HepG2 (cell line): ENCODE results near the gene MACROH2A1. TPM values are rescaled to one million over a fixed set of nuclear protein-coding genes. Genes with fewer than 3 reads are reported as not detected.

Source experiments
- ATAC-seq: fragments of 200-7000 bp; cut with Tn5 transposase; 3 replicates; pipeline ENCODE4 v1.9.1; 2020; ENCODE audit warnings: mild to moderate bottlenecking, moderate library complexity
- BruUV-seq: library from RNA; stranded (reverse); fragments of 400-500 nt; replicated peaks from 2 replicates; lab custom pipeline; 2021; lab: Mats Ljungman, UMichigan
- CTCF ChIA-PET: fragments of 300-600 bp; formaldehyde crosslinking; extraction: SDS; loops from one replicate; lab custom pipeline; 2021; ENCODE audit warnings: low total read pairs, inconsistent platforms, low intra/inter-chr PET ratio; lab: Yijun Ruan, JAX
- POLR2A ChIA-PET: fragments of 350-600 bp; sonication (Branson Sonifier 250); formaldehyde crosslinking; loops from one replicate; lab custom pipeline; 2020; ENCODE audit warnings: antibody characterized with exemption, inconsistent platforms; lab: Yijun Ruan, JAX
- DNase-seq: peaks from one replicate; pipeline ENCODE4 v3.0.0-alpha.2; 2015; ENCODE audit warnings: low spot score
- FAIRE-seq: peaks from 3 replicates; lab custom pipeline; 2011; peaks lifted over from hg19 to GRCh38; lab: Jason Lieb, UNC
- H2AFZ ChIP-seq: one replicate; pipeline ENCODE4 v1.6.1; 2011; ENCODE audit warnings: low read length, inconsistent platforms
- H3K27ac ChIP-seq: fragments of 300-600 bp; 3 replicates; pipeline ENCODE4 v1.8.0; 2011; ENCODE audit warnings: mixed run types, mild to moderate bottlenecking, mixed read lengths, low read length, inconsistent platforms; ENCODE audit not compliant: insufficient read depth; ENCODE audit errors: extremely low read length
- H3K27me3 ChIP-seq, 2 experiments: fragments of 200-600 bp in 1 of 2; 2 replicates in 1 of 2; 3 replicates in 1 of 2; pipeline versions ENCODE4 v1.6.0 to v1.8.0; 2011; ENCODE audit warnings: low read length in 2 of 2, mild to moderate bottlenecking in 2 of 2, moderate library complexity in 2 of 2, inconsistent platforms in 1 of 2; ENCODE audit not compliant: insufficient read depth in 2 of 2, control insufficient read depth in 1 of 2
- H3K36me3 ChIP-seq, 2 experiments: fragments of 200-600 bp in 1 of 2; replicated peaks in 1 of 2; 2 replicates in 1 of 2; 3 replicates in 1 of 2; pipeline versions ENCODE4 v1.5.1 to v1.8.0; 2011; ENCODE audit warnings: low read length in 2 of 2, inconsistent platforms in 1 of 2; ENCODE audit not compliant: insufficient read depth in 2 of 2, control insufficient read depth in 1 of 2
- H3K4me1 ChIP-seq: 2 replicates; pipeline ENCODE4 v1.5.1; 2012; ENCODE audit warnings: low read length, inconsistent platforms; ENCODE audit not compliant: insufficient read depth
- H3K4me2 ChIP-seq: 2 replicates; pipeline ENCODE4 v1.6.0; 2011; ENCODE audit warnings: low read depth, low read length, inconsistent platforms
- H3K4me3 ChIP-seq, 3 experiments: fragments of 200-600 bp in 1 of 3; sonication (generic), shearing (Covaris generic) in 1 of 3; replicated peaks in 1 of 3; 2 replicates each; pipeline ENCODE4 v1.5.1; 2011 to 2016; ENCODE audit warnings: low read length in 3 of 3, inconsistent platforms in 2 of 3, low read depth in 2 of 3, mild to moderate bottlenecking in 2 of 3, control low read depth in 1 of 3, mixed read lengths in 1 of 3; ENCODE audit not compliant: insufficient read depth in 1 of 3
- H3K79me2 ChIP-seq: one replicate; pipeline ENCODE4 v1.6.1; 2011; ENCODE audit warnings: low read length, inconsistent platforms; ENCODE audit not compliant: insufficient read depth
- H3K9ac ChIP-seq: 2 replicates; pipeline ENCODE4 v1.6.0; 2011; ENCODE audit warnings: mild to moderate bottlenecking, low read depth, low read length, inconsistent platforms; ENCODE audit not compliant: insufficient read depth
- H3K9me3 ChIP-seq: 2 replicates; pipeline ENCODE4 v1.5.1; 2012; ENCODE audit warnings: mild to moderate bottlenecking, low read length
- H4K20me1 ChIP-seq: 2 replicates; pipeline ENCODE4 v1.6.0; 2011; ENCODE audit warnings: inconsistent platforms, mild to moderate bottlenecking, low read length, moderate library complexity; ENCODE audit not compliant: insufficient read depth
- CREB1 ChIP-seq, 2 experiments: fragments of 450-650 bp in 1 of 2; IDR thresholded peaks; 2 replicates each; pipeline ENCODE4 v1.6.1; 2016 to 2017; ENCODE audit warnings: control low read depth in 1 of 2, mild to moderate bottlenecking in 1 of 2, missing compliant biosample characterization in 1 of 2, missing genetic modification characterization in 1 of 2
- GATAD2A ChIP-seq: IDR thresholded peaks from 2 replicates; pipeline ENCODE4 v1.6.1; 2016
- NFIB ChIP-seq: sonication (generic); formaldehyde crosslinking; IDR thresholded peaks from 2 replicates; pipeline ENCODE4 v1.9.0; 2021; ENCODE audit warnings: missing genetic modification reagents, mild to moderate bottlenecking, borderline replicate concordance
- REXO4 ChIP-seq: sonication (generic); formaldehyde crosslinking; IDR thresholded peaks from 2 replicates; pipeline ENCODE4 v1.8.0; 2022; ENCODE audit warnings: missing genetic modification reagents, mild to moderate bottlenecking, borderline replicate concordance
- SATB2 ChIP-seq: sonication (generic); formaldehyde crosslinking; IDR thresholded peaks from 2 replicates; pipeline ENCODE4 v1.5.0; 2020; ENCODE audit warnings: missing genetic modification reagents
- STAT5B ChIP-seq: sonication (generic); formaldehyde crosslinking; IDR thresholded peaks from 2 replicates; pipeline ENCODE4 v1.4.0; 2020; ENCODE audit warnings: missing genetic modification reagents
- U2AF1 ChIP-seq: fragments of 200-400 bp; formaldehyde crosslinking; optimal IDR thresholded peaks from 2 replicates; pipeline ENCODE3; 2017; ENCODE audit warnings: mild to moderate bottlenecking, low read depth, low read length
- ZFY ChIP-seq: sonication (generic); formaldehyde crosslinking; IDR thresholded peaks from 2 replicates; pipeline ENCODE4 v1.4.0; 2020; ENCODE audit warnings: missing genetic modification reagents
- ZNF850 ChIP-seq: sonication (generic); formaldehyde crosslinking; conservative IDR thresholded peaks from 2 replicates; pipeline ENCODE4 v1.9.0; 2021; ENCODE audit warnings: mild to moderate bottlenecking, missing genetic modification reagents
- ZSCAN30 ChIP-seq: sonication (generic); formaldehyde crosslinking; IDR thresholded peaks from 2 replicates; pipeline ENCODE4 v1.5.0; 2020; ENCODE audit warnings: mild to moderate bottlenecking, missing genetic modification reagents
- WGBS: methylation state at CpG from one replicate; pipeline ENCODE4 v1.1.6; 2017; ENCODE audit warnings: low lambda C conversion rate; 5-methylcytosine and 5-hydroxymethylcytosine counted together
- in situ Hi-C: cut with HindIII; loops from 2 replicates; pipeline ENCODE4 v1.10.0; 2017; ENCODE audit warnings: low pct_unique_long_range_greater_than_20kb; ENCODE audit not compliant: extremely low pct_ligation_motif_present
- intact Hi-C: fragments of 100-400 bp; cut with micrococcal nuclease; formaldehyde crosslinking; loops from one replicate; pipeline ENCODE4 v1.10.0; 2022; ENCODE audit not compliant: unreplicated experiment
- polyA plus RNA-seq, 8 experiments: library from polyadenylated mRNA; depleted of rRNA in 3 of 8; stranded (reverse) in 7 of 8; unstranded in 1 of 8; fragments of >200 nt; fragmentation: Illumina TruSeq in 4 of 8; extraction: Trizol in 4 of 8; gene quantifications; 2 replicates each; pipeline versions ENCODE4 v1.2.1 to v1.2.3, GENCODE V29; 2011 to 2016; ENCODE audit warnings: low read depth in 4 of 8, missing spikeins in 1 of 8, mixed read lengths in 1 of 8; ENCODE audit not compliant: insufficient read depth in 1 of 8
- total RNA-seq, 5 experiments: library from RNA; depleted of rRNA; stranded (reverse); fragments of >200 nt; fragmentation: Illumina TruSeq; extraction: Trizol; gene quantifications; 2 replicates each; pipeline ENCODE4 v1.2.3, GENCODE V29; 2016; ENCODE audit warnings: low read depth in 1 of 5
- TF ChIP-seq, protein P1 (sequence below): sonication (generic); formaldehyde crosslinking; conservative IDR thresholded peaks from 2 replicates; pipeline ENCODE4 v1.8.0; 2022; ENCODE audit warnings: low read depth, missing genetic modification reagents
- TF ChIP-seq, protein P2 (sequence below): sonication (generic); formaldehyde crosslinking; IDR thresholded peaks from 2 replicates; pipeline ENCODE4 v1.4.0; 2020; ENCODE audit warnings: mild to moderate bottlenecking, missing genetic modification reagents
- TF ChIP-seq, protein P3 (sequence below): sonication (generic); formaldehyde crosslinking; IDR thresholded peaks from 2 replicates; pipeline ENCODE4 v1.4.0; 2020; ENCODE audit warnings: mild to moderate bottlenecking, missing genetic modification reagents

MACROH2A1 gene
- total and polyA plus RNA-seq, 2 of the 13 experiments (the other 11 are each of a cell fraction or from before 2014, with no cell fraction given), result 69.1 to 158 TPM

DNA sequence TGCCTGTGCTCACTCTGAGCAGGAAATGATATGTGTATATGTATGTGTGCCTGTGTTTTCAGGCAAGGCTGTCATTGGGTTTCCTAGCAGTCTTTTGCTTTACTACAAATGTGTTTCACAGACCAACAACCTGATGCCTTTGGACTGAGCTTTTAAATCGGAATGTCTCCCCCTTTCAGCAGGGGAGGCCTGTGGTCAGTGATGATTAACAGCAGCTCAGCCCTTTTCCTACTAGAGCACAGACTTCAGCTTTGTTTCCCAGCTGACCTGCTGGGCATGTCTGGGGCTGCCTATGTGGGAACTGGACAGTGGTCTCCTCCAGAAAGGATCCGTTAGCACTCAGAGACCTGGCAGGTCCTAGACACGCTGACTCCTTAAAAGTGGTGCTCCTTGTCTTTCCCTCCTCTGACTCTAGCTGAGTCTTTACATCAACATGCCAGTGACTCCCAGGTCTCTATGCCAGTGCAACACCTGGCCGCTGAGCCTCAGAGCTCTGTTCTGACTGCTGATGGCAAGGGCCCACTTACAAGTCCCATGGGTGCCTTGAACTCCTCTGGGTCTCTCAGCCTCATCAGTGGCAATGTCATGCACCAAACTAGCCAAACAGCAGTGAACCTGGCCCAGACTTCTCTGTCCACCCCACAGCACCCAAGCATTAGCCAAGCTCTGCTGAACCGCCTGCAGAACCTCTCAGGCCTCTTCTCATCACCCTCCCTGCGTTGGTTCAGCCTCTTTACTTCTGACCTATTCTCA lies 7.7 kb downstream of the MACROH2A1 start:
- in situ Hi-C loops, result no loop called here
- Histone ChIP-seq H3K9me3 (no peaks in the 10 kb centered on the region), H4K20me1 (peaks cover 38% of the 10 kb centered on the region), H3K27ac (no peak overlapping the region), H3K4me3 (no peak overlapping the region), H3K4me2 (no peak overlapping the region), H3K27me3 (no peaks in the 10 kb centered on the region), H3K36me3 (peaks cover 24 to 72% of the 10 kb centered on the region in 2 experiments), H3K4me1 (peaks cover 52% of the 10 kb centered on the region), H3K79me2 (peaks cover 80% of the 10 kb centered on the region)
- CTCF ChIA-PET, result no interaction called here
- no peak for FAIRE-seq
- no peak for ATAC-seq
- intact Hi-C loops, result no loop called here
- peak; percentile 10 for DNase-seq
- WGBS, result 98% methylated on average over 6 of the region's 6 CpGs
- POLR2A ChIA-PET, result no interaction called here
- no TSS peak for BruUV-seq
- no peak for TF ChIP-seq ZSCAN30 (CRISPR knock-in tag)
- TF ChIP-seq, all 625 proteins: peak for 0
- H2AFZ ChIP-seq, result no peak overlapping the region
- H3K9ac ChIP-seq, result no peak overlapping the region

DNA sequence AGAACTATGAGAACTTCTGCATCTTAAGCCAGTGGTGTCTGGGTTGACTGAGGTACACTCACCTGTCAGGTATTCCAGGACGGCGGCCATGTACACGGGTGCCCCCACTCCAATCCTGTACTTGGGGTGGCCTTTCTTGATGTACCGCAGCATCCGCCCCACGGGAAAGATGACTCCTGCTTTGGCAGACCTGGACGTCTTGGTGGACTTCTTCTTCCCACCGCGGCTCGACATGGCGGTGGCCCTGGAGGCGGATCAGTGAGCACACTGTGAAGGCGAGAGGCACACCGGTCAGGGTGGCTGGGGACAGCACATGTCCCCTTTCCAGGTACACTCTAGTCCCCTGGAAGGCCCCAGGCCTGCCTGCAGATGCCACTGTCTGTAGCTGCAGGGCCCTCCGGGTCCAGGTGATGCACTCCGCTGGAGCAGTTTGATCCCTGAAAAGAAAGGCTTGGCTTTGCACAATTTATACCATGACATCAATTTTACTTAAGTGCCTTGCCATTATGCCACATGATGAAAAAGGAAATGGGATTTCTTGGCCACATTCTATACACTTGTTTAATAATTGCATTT lies 10.1 kb downstream of the MACROH2A1 start:
- peaks cover 60% of the 10 kb centered on the region for H3K79me2 ChIP-seq
- no peak overlapping the region for H3K4me3 ChIP-seq
- H3K9me3 ChIP-seq, result no peaks in the 10 kb centered on the region
- no peak overlapping the region for H3K4me2 ChIP-seq
- H2AFZ ChIP-seq, result no peak overlapping the region
- peaks cover 30% of the 10 kb centered on the region for H3K4me1 ChIP-seq
- WGBS, result 97% methylated on average over 7 of the region's 16 CpGs
- FAIRE-seq (no peak), ATAC-seq (no peak), DNase-seq (no peak)
- H4K20me1 ChIP-seq, result peaks cover 25% of the 10 kb centered on the region
- ChIA-PET POLR2A (no interaction called here), CTCF (no interaction called here)
- intact Hi-C loops (no loop called here), in situ Hi-C loops (no loop called here)
- BruUV-seq, result no TSS peak
- no peaks in the 10 kb centered on the region for H3K27me3 ChIP-seq
- H3K27ac ChIP-seq, result no peak overlapping the region
- H3K36me3 ChIP-seq, result peaks cover 38 to 92% of the 10 kb centered on the region in 2 experiments
- H3K9ac ChIP-seq, result no peak overlapping the region
- TF ChIP-seq, protein P1, sequence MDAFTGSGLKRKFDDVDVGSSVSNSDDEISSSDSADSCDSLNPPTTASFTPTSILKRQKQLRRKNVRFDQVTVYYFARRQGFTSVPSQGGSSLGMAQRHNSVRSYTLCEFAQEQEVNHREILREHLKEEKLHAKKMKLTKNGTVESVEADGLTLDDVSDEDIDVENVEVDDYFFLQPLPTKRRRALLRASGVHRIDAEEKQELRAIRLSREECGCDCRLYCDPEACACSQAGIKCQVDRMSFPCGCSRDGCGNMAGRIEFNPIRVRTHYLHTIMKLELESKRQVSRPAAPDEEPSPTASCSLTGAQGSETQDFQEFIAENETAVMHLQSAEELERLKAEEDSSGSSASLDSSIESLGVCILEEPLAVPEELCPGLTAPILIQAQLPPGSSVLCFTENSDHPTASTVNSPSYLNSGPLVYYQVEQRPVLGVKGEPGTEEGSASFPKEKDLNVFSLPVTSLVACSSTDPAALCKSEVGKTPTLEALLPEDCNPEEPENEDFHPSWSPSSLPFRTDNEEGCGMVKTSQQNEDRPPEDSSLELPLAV (CRISPR knock-in tag), result no peak
- TF ChIP-seq STAT5B (CRISPR knock-in tag), result no peak
- TF ChIP-seq ZFY (CRISPR knock-in tag), result no peak
- TF ChIP-seq, protein P2, sequence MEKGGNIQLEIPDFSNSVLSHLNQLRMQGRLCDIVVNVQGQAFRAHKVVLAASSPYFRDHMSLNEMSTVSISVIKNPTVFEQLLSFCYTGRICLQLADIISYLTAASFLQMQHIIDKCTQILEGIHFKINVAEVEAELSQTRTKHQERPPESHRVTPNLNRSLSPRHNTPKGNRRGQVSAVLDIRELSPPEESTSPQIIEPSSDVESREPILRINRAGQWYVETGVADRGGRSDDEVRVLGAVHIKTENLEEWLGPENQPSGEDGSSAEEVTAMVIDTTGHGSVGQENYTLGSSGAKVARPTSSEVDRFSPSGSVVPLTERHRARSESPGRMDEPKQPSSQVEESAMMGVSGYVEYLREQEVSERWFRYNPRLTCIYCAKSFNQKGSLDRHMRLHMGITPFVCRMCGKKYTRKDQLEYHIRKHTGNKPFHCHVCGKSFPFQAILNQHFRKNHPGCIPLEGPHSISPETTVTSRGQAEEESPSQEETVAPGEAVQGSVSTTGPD (CRISPR knock-in tag), result no peak
- TF ChIP-seq, protein P3, sequence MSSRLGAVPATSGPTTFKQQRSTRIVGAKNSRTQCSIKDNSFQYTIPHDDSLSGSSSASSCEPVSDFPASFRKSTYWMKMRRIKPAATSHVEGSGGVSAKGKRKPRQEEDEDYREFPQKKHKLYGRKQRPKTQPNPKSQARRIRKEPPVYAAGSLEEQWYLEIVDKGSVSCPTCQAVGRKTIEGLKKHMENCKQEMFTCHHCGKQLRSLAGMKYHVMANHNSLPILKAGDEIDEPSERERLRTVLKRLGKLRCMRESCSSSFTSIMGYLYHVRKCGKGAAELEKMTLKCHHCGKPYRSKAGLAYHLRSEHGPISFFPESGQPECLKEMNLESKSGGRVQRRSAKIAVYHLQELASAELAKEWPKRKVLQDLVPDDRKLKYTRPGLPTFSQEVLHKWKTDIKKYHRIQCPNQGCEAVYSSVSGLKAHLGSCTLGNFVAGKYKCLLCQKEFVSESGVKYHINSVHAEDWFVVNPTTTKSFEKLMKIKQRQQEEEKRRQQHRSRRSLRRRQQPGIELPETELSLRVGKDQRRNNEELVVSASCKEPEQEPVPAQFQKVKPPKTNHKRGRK (CRISPR knock-in tag), result no peak
- TF ChIP-seq ZNF850 (CRISPR knock-in tag), result no peak
- TF ChIP-seq U2AF1, result no peak
- TF ChIP-seq GATAD2A, result no peak
- TF ChIP-seq SATB2, result no peak
- TF ChIP-seq CREB1 (IDR thresholded peaks at IDR 0.05), result no peak
- TF ChIP-seq CREB1 (CRISPR knock-in tag; IDR thresholded peaks at IDR 0.05), result no peak
- no peak for TF ChIP-seq NFIB (CRISPR knock-in tag)
- no peak for TF ChIP-seq REXO4
